ENCODE data around the gene DHCR24.
"Not testable (repeated sequence)": the region's sequence is repeated elsewhere in the genome, so short reads cannot be mapped to it uniquely, and the experiment has no call there.

DHCR24 gene

DNA sequence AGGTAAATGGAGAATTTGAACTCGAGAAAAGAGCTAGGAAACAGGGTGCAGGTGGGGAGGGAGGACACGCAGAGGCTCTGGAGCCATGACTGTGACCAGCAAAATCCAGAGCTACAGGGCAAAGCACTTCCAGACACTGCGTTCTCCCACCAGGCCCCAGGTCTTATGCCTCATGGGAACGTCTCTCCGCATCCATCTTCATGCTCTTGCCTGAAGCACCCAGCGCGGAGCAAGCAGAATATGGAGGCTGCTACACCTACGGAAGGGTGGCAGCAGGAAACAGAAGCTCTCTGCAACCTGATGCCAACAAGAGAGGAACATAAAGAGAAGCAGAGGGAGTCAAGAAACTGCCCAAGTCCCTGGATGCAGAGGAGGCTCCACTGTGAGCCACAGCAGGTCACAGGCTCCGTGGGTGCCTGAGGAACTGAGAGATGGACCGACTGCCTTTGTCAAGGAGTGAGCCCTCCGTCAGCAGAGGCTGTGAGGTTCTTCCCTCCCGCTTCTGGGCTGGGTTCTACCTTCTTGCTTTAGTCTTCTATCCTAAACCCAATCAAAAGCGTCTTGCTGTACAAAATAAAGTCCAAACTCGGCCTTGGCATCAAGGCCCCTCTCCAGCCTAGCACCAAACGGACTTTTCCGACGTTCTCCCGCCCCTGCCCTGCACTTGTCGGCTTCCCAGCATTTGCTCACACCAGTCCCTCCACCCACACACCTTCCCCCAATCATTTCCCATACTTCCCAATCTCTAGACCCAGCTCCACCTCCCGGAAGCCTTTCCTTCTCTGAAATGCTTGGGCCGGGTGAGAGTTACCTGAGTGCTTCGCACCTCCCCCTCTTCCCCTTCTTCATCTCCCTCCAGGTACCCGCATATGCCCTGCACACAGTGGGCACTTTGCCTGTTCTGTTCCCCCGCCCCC is 930 bp downstream of the DHCR24 start:
- no peak for DNase-seq

- DNase-seq = no peak
These were observed 1.7 kb downstream of the DHCR24 start for GRCh38 chr1:54885237-54885679.

- DNase-seq = no peak
These were observed 2.2 kb downstream of the DHCR24 start for GRCh38 chr1:54884768-54885167.

DNA sequence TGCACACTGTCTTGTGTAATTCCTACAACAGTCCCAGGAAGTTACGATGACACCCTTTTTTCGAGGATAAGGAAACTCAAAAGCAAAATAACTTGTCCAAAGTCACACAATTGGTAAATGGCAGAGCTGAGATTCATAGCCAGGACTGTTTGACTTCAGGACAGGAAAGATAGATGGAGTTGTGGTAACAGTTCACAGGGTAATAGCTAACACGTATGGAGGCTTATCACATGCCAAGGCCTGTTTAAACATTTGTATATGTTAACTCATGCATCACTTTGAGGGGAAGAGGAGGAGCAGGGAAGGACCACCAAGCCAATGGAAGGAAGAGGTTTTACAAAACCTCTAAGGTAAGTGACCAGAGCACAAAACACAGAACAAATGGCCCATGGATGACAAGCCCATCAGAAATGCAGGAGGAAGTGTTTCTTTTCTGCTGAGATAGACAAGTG is 2.8 kb downstream of the DHCR24 start:
- no peak for DNase-seq

- no peak for DNase-seq
These were observed 3.5 kb downstream of the DHCR24 start for GRCh38 chr1:54883349-54884102.

- no peak for DNase-seq
These were observed 4.5 kb downstream of the DHCR24 start for GRCh38 chr1:54882519-54882918.

- DNase-seq = not testable (repeated sequence)
These were observed 5.4 kb downstream of the DHCR24 start for GRCh38 chr1:54881604-54882003.

DNA sequence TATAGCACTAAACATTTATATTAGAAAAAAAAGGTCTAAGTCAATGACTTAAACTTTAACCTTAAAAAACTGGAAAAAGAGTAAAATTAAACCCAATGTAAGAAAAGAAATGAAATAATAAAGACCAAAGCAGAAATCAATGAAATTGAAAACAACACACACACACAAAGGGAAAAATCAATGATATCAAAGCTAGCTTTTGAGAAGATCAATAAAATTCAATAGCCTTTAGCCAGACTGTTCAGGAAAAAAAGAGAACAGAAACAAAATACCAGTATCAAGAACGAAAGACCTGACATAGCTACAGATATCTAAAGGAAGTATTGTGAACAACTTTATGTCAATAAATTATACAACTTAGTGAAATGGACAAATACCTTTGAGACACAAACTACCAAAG is 7.1 kb downstream of the DHCR24 start:
- DNase-seq = no peak

GRCh38 chr1:54876814-54877213 is 10.2 kb downstream of the DHCR24 start:
- no peak for DNase-seq

GRCh38 chr1:54875000-54875399 is 12.0 kb downstream of the DHCR24 start:
- no peak for DNase-seq

DNA sequence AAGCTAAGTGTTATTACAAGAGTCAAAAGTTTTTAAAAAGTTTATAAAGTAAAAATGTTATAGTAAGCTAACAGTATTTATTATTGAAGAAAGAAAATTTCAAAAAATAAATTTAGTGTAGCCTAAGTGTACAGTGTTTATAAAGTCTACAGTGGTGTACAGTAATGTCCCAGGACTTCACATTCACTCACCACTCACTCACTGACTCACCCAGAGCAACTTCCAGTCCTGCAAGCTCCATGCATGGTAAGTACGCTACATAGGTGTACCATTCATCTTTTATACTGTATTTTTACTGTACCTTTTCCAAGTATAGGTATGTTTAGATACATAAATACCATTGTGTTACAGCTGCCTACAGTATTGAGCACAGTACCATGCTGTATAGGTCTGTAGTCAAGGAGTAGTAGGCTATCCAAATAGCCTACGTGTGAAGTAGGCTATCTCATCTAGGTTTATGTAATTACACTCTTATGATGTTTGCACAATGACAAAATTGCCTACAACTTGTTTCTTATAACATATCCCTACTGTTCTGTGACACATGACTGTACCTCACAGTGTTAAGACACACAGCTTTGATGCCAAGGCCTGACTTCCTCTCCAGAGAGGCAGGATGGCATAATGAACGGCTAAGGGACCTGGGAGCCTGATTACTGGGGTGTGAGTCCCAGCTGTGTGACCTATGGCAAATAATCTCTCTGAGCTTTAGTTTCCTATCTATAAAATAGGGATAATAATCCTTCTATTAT is 12.7 kb downstream of the DHCR24 start:
- no peak for DNase-seq

- DNase-seq = no peak
These were observed 15.0 kb downstream of the DHCR24 start for GRCh38 chr1:54872036-54872331.

DNA sequence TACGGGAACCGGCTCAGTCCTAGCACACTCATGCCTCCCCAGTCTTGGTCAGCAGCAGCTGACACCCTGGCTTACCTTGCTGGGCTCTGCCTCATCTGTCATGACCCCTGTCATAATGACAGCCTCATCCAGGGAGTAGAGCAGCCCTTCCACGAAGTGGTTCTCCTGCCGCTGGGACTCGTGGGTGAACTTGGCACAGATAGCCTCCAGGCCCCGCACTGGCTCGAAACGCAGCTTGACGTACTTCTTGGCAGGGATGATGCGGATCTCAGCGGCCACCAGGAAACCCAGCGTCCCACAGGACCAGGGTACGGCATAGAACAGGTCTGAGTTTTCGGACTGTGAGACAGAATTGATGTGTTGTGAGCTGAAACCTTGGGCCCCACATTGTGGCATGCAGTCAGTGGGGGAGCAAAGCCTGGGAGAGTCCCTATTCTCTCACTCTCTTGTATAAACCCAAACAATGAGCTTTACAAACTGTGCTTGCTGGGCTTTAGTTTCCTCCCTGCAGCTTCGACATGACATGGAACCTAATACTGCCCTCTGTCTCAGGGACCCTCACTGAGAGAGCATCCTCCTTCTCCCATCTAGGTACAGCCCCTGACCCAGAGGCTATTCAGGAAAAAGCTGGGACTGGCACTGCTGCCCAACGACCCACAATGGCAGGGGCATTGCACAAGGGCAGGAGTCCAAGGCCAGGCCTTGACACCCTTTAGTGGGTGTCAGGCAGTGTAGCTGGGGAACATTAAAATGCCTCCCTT is 15.5 kb downstream of the DHCR24 start:
- no peak for DNase-seq

DNA sequence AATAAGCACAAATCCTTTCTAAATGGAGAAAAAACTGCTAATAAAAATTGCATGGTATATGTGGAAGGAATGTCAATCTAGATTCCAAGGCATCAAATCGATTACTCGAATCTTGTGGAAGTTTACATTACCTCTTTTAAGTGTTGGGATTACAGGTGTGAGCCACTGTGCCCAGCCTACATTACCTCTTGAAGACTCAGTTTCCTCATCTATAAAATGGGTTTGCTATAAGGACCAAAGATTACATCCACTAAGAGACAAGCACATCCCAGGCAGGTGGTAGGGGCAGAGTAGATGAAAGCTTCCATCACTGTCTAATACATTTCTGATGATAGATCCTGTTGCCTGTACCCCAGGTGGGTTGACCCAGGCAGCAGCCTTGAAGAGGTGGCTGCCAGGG is 16.1 kb downstream of the DHCR24 start:
- DNase-seq = no peak

GRCh38 chr1:54869173-54869851 is 17.7 kb downstream of the DHCR24 start:
- no peak for DNase-seq

- no peak for DNase-seq
These were observed 19.3 kb downstream of the DHCR24 start for GRCh38 chr1:54867717-54868057.

DNA sequence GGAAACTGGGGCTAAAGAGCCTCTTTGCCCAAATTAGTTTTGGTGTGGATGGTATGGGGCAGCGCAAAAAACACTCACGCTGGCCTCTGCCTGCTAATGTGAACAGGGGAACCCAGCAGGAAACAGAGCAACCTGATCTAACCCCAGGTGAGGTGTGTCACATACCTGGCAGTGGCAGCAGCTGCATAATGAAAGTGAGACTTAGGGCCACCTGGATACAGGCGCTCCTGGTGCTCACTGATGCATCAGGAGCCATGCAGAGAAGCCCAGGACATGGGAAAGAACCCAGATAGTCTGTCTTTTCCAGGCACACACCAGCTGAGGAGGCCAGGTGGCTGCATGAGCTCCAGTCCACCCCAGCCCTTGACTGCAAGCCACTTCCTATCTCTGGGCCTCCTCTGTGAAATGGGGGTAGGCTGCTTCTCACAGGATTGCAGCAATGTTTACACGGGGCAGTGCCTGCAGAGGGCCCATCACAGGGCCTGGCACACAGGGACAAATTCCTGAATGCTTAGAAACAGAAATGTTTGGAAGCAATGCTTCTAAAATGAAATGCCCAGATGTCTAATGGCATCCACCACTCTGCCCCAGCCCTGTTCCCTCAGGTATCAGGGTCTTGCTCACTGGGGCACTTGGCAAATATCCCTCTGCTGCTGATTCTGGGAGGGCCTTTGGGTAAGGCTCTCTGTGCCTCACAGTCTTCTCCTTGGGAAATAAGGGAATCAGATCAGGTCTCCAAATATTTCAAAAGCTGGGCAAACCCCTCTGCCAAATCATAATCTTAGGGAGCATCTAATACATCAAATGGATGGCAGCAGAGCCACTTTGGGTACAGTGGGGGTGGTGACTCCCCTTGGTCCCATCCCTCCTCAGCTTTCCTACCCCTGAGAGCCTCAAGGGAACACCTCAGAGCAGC is 19.9 kb downstream of the DHCR24 start:
- DNase-seq = no peak

- DNase-seq = no peak
These were observed 21.5 kb downstream of the DHCR24 start for GRCh38 chr1:54865238-54866073.

GRCh38 chr1:54864460-54865208 is 22.4 kb downstream of the DHCR24 start:
- DNase-seq = no peak

Measured in activated CD4-positive, CD25-positive, alpha-beta regulatory T cell (primary cell).